ENCODE results near the gene TEC. TPM values are rescaled to one million over a fixed set of nuclear protein-coding genes. Genes with fewer than 3 reads are reported as not detected.
"Not testable (repeated sequence)": the region's sequence is repeated elsewhere in the genome, so short reads cannot be mapped to it uniquely, and the experiment has no call there.

The TEC gene
- total and polyA plus RNA-seq, 8 donors = 0.81 to 7.0 (median 2.0) TPM

- Histone ChIP-seq H3K27ac (no peak overlapping the region), H3K4me3 (no peak overlapping the region), H3K9me3 (no peaks in the 10 kb centered on the region), H3K27me3 (no peaks in the 10 kb centered on the region), H3K36me3 (no peaks in the 10 kb centered on the region), H3K4me1 (no peaks in the 10 kb centered on the region)
- intact Hi-C loops (cut with DNase I; ENCODE audit: low total_unique reads) = no loop called here
- DNase-seq = no peak
- WGBS, 5 donors = 79 to 90% (median 82%) methylated on average over 7 of the region's 7 CpGs
- no peak for TF ChIP-seq POLR2A (IDR thresholded peaks at IDR 0.05)
- TF ChIP-seq EP300 (IDR thresholded peaks at IDR 0.05) = no peak
- TF ChIP-seq, protein P1, sequence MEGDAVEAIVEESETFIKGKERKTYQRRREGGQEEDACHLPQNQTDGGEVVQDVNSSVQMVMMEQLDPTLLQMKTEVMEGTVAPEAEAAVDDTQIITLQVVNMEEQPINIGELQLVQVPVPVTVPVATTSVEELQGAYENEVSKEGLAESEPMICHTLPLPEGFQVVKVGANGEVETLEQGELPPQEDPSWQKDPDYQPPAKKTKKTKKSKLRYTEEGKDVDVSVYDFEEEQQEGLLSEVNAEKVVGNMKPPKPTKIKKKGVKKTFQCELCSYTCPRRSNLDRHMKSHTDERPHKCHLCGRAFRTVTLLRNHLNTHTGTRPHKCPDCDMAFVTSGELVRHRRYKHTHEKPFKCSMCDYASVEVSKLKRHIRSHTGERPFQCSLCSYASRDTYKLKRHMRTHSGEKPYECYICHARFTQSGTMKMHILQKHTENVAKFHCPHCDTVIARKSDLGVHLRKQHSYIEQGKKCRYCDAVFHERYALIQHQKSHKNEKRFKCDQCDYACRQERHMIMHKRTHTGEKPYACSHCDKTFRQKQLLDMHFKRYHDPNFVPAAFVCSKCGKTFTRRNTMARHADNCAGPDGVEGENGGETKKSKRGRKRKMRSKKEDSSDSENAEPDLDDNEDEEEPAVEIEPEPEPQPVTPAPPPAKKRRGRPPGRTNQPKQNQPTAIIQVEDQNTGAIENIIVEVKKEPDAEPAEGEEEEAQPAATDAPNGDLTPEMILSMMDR (IDR thresholded peaks at IDR 0.05) = no peak
- TF ChIP-seq POLR2AphosphoS5 (IDR thresholded peaks at IDR 0.05) = no peak
Observed at GRCh38 chr4:48225368-48226141, 44.1 kb downstream of the TEC start.

DNA sequence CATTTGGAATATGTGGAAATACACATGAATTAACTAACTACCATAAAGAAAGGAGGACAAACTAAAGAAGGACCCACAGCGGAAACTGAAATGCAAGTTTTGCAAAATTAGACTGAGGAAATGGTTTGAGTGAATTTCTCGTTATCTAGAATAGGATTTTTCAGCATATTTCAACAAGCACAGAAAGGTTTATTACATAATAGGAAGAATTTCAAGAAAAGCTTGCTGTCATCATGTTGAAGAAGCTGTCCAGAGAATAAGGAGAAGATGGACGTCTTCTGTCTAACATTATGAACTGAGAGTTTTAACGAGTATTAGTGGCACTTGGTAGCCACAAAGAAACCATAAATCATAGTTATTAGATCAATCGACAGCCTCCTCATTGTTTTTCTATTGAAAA lies 45.0 kb downstream of the TEC start:
- Histone ChIP-seq H3K27ac (no peak overlapping the region), H3K9me3 (no peaks in the 10 kb centered on the region), H3K4me3 (no peak overlapping the region), H3K36me3 (no peaks in the 10 kb centered on the region), H3K4me1 (no peaks in the 10 kb centered on the region), H3K27me3 (no peaks in the 10 kb centered on the region)
- DNase-seq = no peak
- TF ChIP-seq, protein P1 (IDR thresholded peaks at IDR 0.05) = no peak
- no peak for TF ChIP-seq EP300 (IDR thresholded peaks at IDR 0.05)
- TF ChIP-seq POLR2AphosphoS5 (IDR thresholded peaks at IDR 0.05) = no peak
- no peak for TF ChIP-seq POLR2A (IDR thresholded peaks at IDR 0.05)
- intact Hi-C loops (cut with DNase I; ENCODE audit: low total_unique reads) = no loop called here
- WGBS, 5 donors = 85 to 93% (median 87%) methylated on average over 5 of the region's 5 CpGs

DNA sequence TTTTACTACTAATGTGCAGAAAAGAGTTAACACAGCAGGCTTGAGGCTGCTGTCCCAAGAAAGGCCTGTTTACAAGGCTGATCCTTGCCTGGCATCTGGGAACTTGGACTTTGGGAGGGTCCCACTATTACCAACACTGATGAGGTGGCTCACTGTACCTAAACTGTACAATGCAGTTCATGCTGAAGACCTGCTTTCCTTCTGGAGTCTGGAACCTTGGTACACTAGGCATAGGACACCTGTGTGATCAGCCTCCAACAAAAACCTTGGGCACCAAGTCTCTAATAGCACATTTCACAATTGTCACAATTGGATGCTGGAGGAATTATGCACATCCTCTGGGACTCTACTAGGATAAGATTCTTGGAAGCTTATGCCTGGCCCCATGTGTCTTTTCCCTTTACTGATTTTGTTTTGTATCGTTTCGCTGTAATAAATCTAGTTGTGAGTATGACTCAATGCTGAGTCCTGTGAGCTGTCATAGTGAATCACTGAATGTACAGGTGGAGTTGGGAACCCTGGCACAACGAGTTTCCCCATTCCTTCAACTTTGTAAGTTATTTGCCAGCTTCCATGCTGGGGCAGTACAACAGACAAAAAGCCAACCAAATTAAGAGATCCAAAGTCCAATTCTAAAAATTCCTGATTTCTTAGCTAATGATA lies 45.9 kb downstream of the TEC start:
- DNase-seq = no peak
- no peaks in the 10 kb centered on the region for H3K9me3 ChIP-seq
- no peak overlapping the region for H3K4me3 ChIP-seq
- intact Hi-C loops (cut with DNase I; ENCODE audit: low total_unique reads) = no loop called here
- H3K27ac ChIP-seq = no peak overlapping the region
- 78 to 85% (median 81%) methylated on average over 3 of the region's 3 CpGs for WGBS, 5 donors
- no peaks in the 10 kb centered on the region for H3K36me3 ChIP-seq
- H3K4me1 ChIP-seq = no peaks in the 10 kb centered on the region
- H3K27me3 ChIP-seq = no peaks in the 10 kb centered on the region
- no peak for TF ChIP-seq POLR2AphosphoS5 (IDR thresholded peaks at IDR 0.05)
- TF ChIP-seq, protein P1 (IDR thresholded peaks at IDR 0.05) = no peak
- no peak for TF ChIP-seq EP300 (IDR thresholded peaks at IDR 0.05)
- no peak for TF ChIP-seq POLR2A (IDR thresholded peaks at IDR 0.05)

DNA sequence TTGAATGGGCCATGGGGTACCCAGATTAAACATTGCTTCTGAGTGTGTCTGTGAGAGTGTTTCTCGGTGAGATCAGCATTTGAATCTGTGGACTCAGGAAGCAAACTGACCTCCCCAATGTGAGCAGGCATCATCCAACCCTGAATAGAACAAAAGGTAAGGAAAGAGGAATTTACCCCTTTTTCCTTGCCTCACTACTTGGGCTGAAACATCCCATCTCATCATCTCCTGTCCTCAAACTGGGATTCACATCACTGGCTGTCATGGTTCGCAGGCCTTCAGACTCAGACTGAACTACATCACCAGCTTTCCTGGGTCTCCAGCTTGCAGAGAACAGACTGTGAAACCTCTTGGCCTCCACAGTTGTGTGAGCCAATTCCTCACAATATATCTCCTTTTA lies 47.1 kb downstream of the TEC start:
- Histone ChIP-seq H3K36me3 (no peaks in the 10 kb centered on the region), H3K9me3 (no peaks in the 10 kb centered on the region), H3K4me3 (no peak overlapping the region), H3K27ac (no peak overlapping the region), H3K27me3 (no peaks in the 10 kb centered on the region), H3K4me1 (no peaks in the 10 kb centered on the region)
- 85 to 94% (median 92%) methylated on average over 2 of the region's 2 CpGs for WGBS, 5 donors
- TF ChIP-seq, protein P1 (IDR thresholded peaks at IDR 0.05) = no peak
- TF ChIP-seq POLR2AphosphoS5 (IDR thresholded peaks at IDR 0.05) (no peak), POLR2A (IDR thresholded peaks at IDR 0.05) (no peak), EP300 (IDR thresholded peaks at IDR 0.05) (no peak)
- intact Hi-C loops (cut with DNase I; ENCODE audit: low total_unique reads) = no loop called here
- no peak for DNase-seq

DNA sequence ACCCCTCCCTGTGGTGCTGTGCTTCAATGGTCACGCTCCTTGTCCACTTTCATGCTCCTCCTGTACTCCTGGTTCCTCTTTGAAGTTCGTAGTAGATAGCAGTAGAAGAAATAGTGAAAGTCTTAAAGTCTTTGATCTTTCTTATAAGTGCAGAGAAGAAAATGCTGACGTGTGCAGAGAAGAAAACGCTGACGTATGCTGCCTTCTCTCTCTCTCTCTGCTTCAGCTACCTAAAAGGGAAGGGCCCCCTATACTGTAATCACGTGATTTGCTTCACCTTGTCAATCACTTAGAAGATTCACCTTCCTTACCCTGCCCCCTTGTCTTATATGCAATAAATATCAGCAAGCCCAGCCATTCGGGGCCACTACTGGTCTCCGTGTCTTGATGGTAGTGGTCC lies 50.2 kb downstream of the TEC start:
- H3K36me3 ChIP-seq; H3K27ac ChIP-seq; DNase-seq; H3K4me3 ChIP-seq; H3K9me3 ChIP-seq; H3K27me3 ChIP-seq; H3K4me1 ChIP-seq; intact Hi-C loops (cut with DNase I; ENCODE audit: low total_unique reads): not testable (repeated sequence)
- 75 to 91% (median 82%) methylated on average over 8 of the region's 8 CpGs for WGBS, 5 donors
